GM18519 (cell line): ENCODE measurements around the gene SLC23A2.
"Not testable (repeated sequence)": the region's sequence is repeated elsewhere in the genome, so short reads cannot be mapped to it uniquely, and the experiment has no call there.

Source experiments
- ATAC-seq: cut with Tn5 transposase; IDR thresholded peaks from one replicate; pipeline ENCODE4 v1.9.1; 2021; ENCODE audit warnings: mild to moderate bottlenecking, moderate library complexity; ENCODE audit not compliant: unreplicated experiment, low FRiP score

Gene SLC23A2

DNA sequence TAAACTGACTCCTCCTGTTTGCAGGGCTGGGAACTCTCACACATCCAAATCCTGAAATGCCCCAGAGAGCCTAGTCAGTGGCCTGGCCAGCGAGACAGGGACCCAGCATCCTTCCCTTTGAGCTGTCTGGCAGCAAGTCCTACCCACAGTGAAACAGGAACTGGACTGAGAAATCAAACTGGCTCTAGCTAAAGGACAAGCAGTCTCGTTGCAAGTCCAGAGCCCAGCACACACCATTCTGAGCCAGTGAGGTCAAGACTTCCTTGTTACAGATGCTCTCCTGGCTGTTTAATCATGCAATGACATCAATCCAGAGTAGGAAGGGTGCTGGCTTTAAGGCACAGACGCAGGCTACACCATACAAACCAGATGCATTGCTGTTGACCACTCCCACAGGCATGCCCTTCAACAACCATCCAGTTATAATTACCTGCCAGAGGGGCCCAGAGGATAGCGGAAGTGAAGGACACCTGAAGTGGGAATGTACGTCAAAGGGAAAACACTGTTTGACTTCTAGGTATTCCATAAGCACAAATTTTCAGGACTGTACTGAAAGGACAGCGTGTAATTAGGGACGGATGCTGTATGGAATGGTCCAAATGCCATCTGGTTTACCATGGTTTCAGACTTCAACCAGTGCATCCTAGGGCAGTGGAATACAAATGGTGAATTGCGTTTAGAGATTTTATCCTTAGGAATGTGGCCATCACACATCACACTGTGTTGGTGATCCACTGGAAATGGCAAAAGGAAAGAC, 114.4 kb downstream of the SLC23A2 start:
- ATAC-seq = no peak

DNA sequence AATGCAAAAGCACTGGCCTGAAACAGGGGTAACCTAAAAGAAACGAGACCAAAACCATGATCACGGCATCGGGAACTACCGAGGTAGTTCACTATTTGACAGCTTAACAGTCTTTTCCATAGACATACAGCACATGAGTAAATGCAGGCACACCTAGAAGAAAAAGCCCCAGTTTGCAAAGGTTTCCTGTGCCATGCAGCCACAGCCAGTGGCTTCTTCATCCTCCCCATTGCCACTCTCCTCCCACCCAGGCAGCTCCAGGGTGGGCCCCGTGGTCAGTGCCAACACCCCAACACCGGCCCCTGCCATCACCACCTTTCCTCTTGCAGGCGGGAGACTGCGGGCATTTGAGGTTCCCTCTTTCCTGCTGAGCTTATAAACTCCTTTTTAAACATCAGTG, 115.4 kb downstream of the SLC23A2 start:
- ATAC-seq = no peak

GRCh38 chr20:4883546-4883945, 117.8 kb downstream of the SLC23A2 start:
- ATAC-seq = no peak

GRCh38 chr20:4883051-4883450, 118.3 kb downstream of the SLC23A2 start:
- ATAC-seq = no peak

GRCh38 chr20:4881006-4881730, 120.1 kb downstream of the SLC23A2 start:
- ATAC-seq = no peak

DNA sequence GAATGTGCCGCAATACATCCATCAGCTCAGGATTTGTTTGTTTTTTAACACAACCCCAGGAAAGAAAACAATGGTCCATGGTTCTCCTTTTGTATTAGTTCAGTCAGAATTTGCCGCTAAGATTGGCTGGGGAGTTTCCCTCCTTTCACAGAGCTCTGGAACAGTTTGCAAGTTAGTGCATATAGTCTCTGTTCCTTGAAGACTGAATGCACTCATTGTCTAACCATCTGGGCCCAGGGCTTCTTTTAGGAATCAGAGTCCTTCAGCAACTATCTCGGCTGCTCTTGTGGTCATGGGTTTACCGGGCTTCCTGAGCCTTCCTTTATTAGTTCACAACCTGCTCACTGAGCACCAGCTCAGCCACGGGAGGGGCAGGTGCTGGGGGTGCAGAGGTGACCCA, 121.3 kb downstream of the SLC23A2 start:
- ATAC-seq = no peak

DNA sequence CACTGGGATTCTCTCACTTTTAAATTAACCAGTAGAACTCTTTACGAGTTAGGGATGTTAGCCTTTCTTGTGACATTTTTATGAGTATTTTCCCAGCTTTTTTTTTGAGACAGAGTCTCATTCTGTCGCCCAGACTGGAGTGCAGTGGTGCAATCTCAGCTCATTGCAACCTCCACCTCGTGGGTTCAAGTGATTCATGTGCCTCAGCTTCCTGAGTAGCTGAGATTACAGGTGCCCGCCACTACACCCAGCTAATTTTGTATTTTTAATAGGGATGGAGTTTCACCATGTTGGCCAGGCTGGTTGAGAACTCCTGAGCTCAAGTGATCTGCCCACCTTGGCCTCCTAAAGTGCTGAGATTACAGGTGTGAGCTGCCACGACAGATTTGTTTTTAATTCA, 123.2 kb downstream of the SLC23A2 start:
- not testable (repeated sequence) for ATAC-seq

DNA sequence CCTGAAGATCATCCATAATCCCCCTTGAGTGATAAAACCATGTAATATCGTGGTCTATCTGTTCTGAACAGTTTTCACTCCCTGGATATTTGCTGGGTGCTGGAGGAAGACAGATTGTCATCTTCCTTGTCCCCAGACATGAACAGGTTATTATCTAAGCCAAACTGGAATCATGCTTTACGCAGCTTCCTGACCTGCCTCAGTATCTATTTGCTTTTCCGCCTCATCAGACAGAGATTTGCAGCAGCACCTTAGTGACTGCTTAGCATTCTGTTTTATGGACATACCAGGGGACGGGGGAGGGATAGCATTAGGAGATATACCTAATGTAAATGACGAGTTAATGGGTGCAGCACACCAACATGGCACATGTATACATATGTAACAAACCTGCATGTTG, 124.6 kb downstream of the SLC23A2 start:
- ATAC-seq = no peak

DNA sequence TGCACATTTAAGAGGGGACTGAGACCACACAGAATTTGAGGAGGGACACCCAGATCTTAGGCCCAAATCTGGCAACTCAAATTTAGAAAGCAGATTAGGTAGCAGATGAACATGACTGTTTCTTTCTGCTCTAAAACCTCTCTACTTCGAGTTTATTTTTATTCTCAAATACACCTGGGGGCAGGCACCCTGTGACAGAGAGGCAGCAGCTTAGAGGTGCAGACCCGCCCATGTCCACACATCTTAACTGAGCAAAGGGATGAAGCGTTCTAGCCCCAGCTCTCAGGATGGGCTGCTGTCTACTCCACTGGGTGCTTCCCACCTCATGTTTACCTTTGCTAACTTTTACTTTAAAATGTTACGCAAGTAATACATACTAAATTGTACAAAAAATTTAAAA, 125.0 kb downstream of the SLC23A2 start:
- no peak for ATAC-seq

DNA sequence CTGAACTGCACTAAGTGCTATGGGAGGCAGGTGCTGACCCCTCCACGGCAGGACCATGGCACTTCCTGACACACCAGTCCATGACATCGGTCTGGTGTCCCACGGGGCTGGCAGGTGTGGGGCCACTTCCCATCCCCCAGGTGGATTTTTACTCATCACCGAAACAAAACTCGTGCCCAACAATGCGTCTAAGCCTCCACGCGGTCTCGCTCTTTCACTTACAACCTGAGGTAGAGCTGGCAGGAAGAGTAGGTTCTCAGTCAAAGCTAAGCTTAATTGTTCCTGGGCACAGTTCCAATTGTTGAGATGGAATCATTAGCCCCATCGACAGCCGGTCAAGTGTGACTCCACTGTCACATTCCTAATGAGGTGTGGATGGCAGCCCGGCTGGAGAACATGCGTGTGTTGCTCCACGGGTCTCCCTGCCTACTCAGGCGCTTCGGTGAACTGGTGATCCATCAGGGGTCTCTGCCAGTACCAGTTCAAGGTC, 125.7 kb downstream of the SLC23A2 start:
- no peak for ATAC-seq

GRCh38 chr20:4873396-4873795, 127.9 kb downstream of the SLC23A2 start:
- ATAC-seq = no peak

- no peak for ATAC-seq
Observed at GRCh38 chr20:4871486-4871885, 129.8 kb downstream of the SLC23A2 start.

DNA sequence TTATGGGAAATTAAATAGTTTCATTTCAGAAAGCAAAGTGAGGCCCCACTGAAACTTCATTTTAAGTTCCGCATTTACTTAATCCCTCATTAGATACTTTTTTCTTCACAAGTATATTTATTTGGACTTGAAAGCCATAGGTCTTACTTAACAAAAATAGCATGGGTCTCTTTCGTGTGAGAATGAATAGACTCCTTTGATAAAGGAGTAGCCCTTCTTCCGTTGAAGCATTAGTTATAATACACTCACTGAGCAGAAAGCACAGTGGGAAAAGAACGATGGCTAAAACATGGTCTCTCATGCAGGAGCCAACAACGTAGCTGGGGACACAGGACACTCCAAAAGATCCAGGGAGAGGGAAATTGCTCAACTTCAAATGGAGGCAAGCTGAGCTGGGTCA, 130.4 kb downstream of the SLC23A2 start:
- ATAC-seq = no peak

DNA sequence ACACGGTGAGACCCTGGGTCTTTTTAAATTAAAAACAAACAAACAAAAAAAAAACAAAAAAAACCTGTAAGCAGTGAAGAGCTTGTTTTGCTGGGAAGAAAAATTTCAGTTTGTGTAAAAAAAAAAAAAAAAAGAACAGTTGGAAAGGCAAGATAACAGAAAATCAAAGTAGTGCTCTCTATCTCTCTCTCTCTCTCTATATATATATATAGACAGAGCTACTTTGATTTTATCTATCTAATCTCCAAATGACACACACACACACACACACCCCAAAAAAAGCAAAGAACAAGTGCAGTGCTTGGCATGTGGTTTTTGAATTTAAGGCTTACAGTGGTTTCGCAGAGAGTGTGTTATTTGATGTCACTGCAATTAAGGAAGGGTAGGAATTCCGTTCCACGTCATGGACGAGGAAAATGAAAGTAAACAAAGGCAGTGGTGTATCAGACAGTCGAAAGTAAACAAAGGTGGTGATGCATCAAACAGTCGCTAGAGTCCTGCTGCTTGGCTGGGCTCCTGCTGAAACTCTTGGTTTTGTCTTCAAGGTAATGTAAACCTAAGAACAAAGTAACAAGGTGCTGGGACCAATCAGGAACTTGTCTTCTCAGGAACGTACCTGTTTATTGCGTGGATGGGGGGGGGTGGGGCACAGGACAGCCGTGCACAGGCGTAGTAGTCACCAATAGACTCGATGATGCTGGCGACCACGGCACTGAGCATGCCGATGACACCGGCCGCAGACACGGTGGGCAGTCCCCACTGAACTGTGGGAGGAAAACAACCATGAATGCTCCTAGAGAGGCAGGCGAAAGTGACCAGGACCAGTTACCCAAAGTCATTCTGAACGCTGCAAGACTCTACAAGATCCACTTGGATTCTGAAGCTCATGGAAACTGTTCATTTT, 131.8 kb downstream of the SLC23A2 start:
- ATAC-seq = no peak

DNA sequence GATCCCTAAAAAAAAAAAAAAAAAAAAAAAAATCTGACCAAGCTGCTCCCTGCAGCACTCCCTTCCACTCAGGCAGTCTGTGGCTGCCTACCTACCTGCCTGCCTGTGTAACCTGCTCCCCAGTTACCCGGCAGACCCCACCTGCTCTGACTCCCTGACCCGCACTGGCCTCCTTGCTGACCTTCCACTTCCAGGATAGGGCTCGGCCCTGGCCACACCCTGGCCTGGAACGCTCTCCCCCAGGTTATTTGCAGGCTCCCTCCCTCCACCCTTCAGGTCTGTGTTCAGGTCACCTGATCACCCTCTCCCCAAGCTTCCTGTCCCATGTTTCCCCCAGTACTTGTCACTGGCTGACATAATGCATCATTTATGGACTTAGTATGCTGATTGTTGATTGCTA, 134.3 kb downstream of the SLC23A2 start:
- ATAC-seq = no peak

DNA sequence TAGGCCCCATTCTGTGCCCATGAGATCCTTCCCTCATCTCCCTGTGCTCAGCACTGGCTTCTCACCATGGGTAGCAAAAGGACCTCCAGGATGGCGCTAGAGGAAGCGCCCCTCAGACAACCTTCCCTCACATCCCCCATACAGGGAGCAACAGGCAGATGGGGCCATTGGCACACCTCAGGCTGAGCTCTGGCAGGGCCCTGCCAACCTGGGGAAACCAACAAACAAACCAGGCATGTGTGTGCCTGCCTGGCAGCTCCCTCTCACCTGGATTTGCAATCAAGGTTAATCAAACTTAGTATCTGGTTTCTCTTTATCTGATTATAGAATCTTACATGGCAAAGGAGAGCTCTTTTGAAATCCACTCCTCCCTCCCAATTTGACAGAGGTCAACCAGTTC, 134.9 kb downstream of the SLC23A2 start:
- ATAC-seq = no peak

GRCh38 chr20:4864311-4864752, 137.0 kb downstream of the SLC23A2 start:
- ATAC-seq = no peak

DNA sequence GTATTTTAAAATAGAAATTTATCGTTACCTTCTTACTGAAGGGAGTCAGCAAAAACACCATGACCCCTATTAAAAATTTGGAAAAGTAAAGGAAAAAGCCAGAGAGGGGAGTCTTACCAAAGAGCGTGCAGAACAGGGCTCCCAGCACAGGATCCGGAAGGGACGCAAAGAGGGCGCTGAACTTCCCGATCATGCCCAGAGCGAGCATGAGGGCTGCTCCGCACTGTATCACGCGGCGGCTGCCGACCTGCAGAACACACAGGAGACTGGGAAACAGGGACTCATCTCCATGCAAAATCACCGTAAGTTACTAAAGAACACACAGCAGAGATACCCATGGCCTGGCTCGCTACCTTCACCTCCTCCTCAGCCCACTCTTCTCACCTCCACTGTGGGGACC, 138.6 kb downstream of the SLC23A2 start:
- no peak for ATAC-seq

GRCh38 chr20:4861961-4862360, 139.3 kb downstream of the SLC23A2 start:
- ATAC-seq = no peak

DNA sequence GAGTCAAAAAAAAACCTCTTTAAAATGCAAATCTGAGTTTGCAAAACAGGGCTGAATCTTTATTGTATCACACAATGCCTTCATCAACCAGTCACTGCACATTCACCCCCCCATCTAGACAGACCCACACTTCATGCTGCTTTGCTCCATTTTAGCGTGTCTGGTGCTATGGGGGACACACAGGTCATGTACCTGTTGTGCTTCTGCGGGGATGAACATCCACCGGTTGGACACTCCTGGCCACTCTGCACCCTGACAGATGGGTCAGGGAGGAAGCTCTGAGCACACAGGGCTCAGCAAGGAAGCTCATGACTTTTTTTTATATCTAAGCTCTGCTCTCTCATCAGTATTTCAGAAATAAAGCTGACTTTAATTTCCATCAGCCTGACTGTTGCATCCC, 143.3 kb downstream of the SLC23A2 start:
- no peak for ATAC-seq
